Measurements from ENCODE around the gene HPSE. TPM values are rescaled to one million over a fixed set of nuclear protein-coding genes. Genes with fewer than 3 reads are reported as not detected.

HPSE gene
- total RNA-seq, 1 donor from 2014 or later, result 0.90 TPM

DNA sequence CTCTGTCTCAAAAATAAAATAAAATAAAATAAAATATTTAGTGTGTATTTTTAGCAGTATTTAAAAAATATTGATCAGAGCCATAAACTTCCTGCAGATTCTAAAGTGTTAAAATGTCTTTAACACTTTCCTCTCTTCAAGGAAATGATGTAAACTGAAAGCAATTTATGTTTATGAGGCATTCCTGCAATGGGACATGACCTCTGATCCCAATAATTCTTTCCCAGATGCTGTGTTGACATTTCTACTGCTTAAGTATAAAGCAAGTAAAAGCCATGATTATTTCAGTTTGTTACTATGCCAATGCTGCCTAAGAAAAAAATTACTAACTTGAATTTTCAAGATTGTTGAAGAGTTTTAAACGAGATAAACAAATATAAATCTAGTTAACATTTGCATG lies 79.1 kb downstream of the HPSE start:
- Mint-ChIP-seq H3K27ac (ENCODE audit: unreplicated experiment) (peak overlapping the region; percentile 99), H3K9me3 (ENCODE audit: low read depth) (no peaks in the 10 kb centered on the region), H3K36me3 (ENCODE audit: low read depth) (no peaks in the 10 kb centered on the region), H3K4me1 (ENCODE audit: low read depth) (peaks cover 49% of the 10 kb centered on the region), H3K4me3 (ENCODE audit: unreplicated experiment) (no peak overlapping the region), H3K27me3 (ENCODE audit: low read depth) (no peaks in the 10 kb centered on the region)
- DNase-seq (ENCODE audit: low spot score), result no peak
- TF ChIP-seq, protein P1, sequence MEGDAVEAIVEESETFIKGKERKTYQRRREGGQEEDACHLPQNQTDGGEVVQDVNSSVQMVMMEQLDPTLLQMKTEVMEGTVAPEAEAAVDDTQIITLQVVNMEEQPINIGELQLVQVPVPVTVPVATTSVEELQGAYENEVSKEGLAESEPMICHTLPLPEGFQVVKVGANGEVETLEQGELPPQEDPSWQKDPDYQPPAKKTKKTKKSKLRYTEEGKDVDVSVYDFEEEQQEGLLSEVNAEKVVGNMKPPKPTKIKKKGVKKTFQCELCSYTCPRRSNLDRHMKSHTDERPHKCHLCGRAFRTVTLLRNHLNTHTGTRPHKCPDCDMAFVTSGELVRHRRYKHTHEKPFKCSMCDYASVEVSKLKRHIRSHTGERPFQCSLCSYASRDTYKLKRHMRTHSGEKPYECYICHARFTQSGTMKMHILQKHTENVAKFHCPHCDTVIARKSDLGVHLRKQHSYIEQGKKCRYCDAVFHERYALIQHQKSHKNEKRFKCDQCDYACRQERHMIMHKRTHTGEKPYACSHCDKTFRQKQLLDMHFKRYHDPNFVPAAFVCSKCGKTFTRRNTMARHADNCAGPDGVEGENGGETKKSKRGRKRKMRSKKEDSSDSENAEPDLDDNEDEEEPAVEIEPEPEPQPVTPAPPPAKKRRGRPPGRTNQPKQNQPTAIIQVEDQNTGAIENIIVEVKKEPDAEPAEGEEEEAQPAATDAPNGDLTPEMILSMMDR (IDR thresholded peaks at IDR 0.05), result no peak

DNA sequence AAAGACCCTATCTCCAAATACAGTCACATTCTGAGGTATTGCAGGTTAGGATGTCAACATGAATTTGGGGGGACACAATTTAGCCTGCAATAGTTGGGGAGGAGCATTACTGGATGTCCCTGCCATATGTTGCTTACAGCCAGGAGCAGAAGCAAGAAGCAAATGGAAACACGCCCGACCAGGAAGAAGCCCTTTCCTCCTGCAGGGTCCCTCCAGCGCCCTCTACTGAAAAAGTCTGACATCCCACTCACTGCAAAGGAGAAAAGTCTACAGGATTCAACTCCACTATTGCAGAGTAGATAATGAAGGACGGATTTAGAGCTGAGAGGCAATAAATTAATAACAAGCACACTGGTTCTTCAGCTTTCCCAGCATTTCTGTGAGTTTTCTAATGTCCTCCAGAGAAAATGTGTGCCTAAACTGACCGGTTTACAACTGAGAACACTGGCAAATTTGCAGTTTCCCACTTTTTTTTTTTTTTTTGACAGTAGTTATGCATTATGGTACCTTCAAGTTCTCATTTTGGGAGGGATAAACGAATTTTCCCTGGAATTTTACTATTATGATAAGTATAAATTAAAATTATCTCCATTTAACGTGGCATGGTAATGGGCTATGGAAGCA lies 81.8 kb downstream of the HPSE start:
- H3K4me1 Mint-ChIP-seq (ENCODE audit: low read depth), result peaks cover 41% of the 10 kb centered on the region
- H3K9me3 Mint-ChIP-seq (ENCODE audit: low read depth), result no peaks in the 10 kb centered on the region
- no peaks in the 10 kb centered on the region for H3K36me3 Mint-ChIP-seq (ENCODE audit: low read depth)
- peak overlapping the region; percentile 25 for H3K27ac Mint-ChIP-seq (ENCODE audit: unreplicated experiment)
- no peak for DNase-seq (ENCODE audit: low spot score)
- no peaks in the 10 kb centered on the region for H3K27me3 Mint-ChIP-seq (ENCODE audit: low read depth)
- no peak overlapping the region for H3K4me3 Mint-ChIP-seq (ENCODE audit: unreplicated experiment)
- TF ChIP-seq, protein P1 (IDR thresholded peaks at IDR 0.05), result peak; percentile 72

DNA sequence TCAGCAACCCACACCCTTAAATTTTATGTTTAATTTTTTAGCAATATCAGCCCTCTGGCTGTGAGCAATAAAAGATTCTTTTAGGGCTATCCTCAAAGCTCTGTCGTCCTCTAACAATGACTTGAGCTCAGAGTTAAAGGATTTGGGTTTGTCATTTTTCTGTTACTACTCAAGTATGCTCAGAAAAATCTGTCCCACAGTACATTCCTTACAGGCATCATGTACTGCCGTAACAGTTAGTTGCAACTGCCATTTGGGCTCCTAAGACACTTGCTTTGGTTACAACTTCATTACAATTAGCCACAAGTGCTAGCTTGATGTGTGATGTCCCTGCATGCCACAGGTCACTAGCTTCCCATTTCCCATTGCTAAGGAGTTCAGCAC lies 83.2 kb downstream of the HPSE start:
- Mint-ChIP-seq H3K27ac (ENCODE audit: unreplicated experiment) (no peak overlapping the region), H3K4me1 (ENCODE audit: low read depth) (peaks cover 28% of the 10 kb centered on the region), H3K9me3 (ENCODE audit: low read depth) (no peaks in the 10 kb centered on the region), H3K4me3 (ENCODE audit: unreplicated experiment) (no peak overlapping the region), H3K36me3 (ENCODE audit: low read depth) (no peaks in the 10 kb centered on the region), H3K27me3 (ENCODE audit: low read depth) (no peaks in the 10 kb centered on the region)
- no peak for DNase-seq (ENCODE audit: low spot score)
- TF ChIP-seq, protein P1 (IDR thresholded peaks at IDR 0.05), result no peak

DNA sequence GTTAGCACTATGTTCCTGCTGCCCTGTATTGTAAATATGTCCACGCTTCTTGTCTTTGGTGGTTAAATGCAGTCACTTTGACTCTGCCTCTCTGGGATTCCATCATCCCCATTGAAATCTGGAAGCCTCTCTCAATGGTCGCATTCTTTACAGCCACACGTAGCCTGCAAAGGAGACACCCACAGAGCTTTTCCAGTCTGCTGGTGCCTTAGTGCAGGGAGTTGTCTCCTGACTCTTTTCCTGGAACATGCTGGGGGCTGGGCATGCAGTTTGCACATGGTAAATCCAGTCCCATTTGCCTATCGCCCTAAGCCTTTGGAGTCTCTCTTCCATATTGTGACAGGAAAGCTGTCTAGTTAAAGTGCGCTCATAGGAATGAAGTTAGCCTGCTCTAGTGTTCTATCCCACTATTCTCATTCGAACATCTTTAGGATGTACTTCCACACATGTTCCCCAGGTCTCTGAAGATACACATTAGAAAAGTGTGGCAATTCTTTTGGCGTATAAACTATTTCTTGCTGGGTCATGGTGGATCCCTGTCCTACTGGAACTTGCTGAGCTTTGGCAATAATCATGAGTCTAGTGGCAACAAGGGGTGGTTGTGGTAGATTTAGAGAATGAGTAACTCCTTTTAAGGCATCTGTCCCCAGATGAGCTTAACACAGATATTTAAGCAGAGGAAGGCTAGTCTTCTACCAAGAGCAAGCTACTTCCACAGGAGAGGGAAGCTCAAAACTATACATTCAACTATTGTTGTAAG lies 83.8 kb downstream of the HPSE start:
- no peaks in the 10 kb centered on the region for H3K9me3 Mint-ChIP-seq (ENCODE audit: low read depth)
- DNase-seq (ENCODE audit: low spot score), result no peak
- peaks cover 22% of the 10 kb centered on the region for H3K4me1 Mint-ChIP-seq (ENCODE audit: low read depth)
- TF ChIP-seq, protein P1 (IDR thresholded peaks at IDR 0.05), result no peak
- H3K27me3 Mint-ChIP-seq (ENCODE audit: low read depth), result no peaks in the 10 kb centered on the region
- H3K36me3 Mint-ChIP-seq (ENCODE audit: low read depth), result no peaks in the 10 kb centered on the region
- H3K27ac Mint-ChIP-seq (ENCODE audit: unreplicated experiment), result no peak overlapping the region
- H3K4me3 Mint-ChIP-seq (ENCODE audit: unreplicated experiment), result no peak overlapping the region

DNA sequence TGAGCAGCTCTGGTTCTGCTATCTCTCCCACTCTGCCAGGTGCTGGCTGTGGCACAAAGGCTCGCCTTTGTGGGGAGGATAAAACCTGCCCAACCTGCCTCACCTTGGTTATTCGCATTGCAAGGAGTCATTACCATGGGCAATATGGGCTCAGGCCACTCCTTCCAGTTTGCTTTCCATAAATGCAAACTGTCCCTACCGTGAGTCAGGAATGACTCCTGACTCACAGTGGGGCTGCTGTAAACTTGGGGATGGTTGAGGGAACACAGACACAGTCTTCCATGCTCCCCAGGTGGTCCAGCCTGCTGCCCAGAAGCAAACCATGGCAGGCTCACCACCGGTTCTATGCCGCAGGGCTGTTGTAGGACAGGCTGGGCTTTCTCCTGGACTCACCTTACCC lies 86.2 kb downstream of the HPSE start:
- peaks cover 19% of the 10 kb centered on the region for H3K4me1 Mint-ChIP-seq (ENCODE audit: low read depth)
- no peaks in the 10 kb centered on the region for H3K27me3 Mint-ChIP-seq (ENCODE audit: low read depth)
- H3K27ac Mint-ChIP-seq (ENCODE audit: unreplicated experiment), result no peak overlapping the region
- no peak overlapping the region for H3K4me3 Mint-ChIP-seq (ENCODE audit: unreplicated experiment)
- TF ChIP-seq, protein P1 (IDR thresholded peaks at IDR 0.05), result no peak
- H3K36me3 Mint-ChIP-seq (ENCODE audit: low read depth), result no peaks in the 10 kb centered on the region
- no peak for DNase-seq (ENCODE audit: low spot score)
- H3K9me3 Mint-ChIP-seq (ENCODE audit: low read depth), result peaks cover 5% of the 10 kb centered on the region
